ENCODE results near the gene DHRS11.
A peak's percentile ranks its signal among the peaks of the same experiment; 100 is the strongest.

The DHRS11 gene

GRCh38 chr17:36611345-36612072 lies 19.8 kb downstream of the DHRS11 start:
- no peak for TF ChIP-seq TCF4 (CRISPR knock-in tag; IDR thresholded peaks at IDR 0.05; ENCODE audit: borderline replicate concordance)
- no peak for TF ChIP-seq TOX (CRISPR knock-in tag; IDR thresholded peaks at IDR 0.05; ENCODE audit: borderline replicate concordance)
- TF ChIP-seq ZNF565 (CRISPR knock-in tag; conservative IDR thresholded peaks at IDR 0.05; ENCODE audit: low read depth): no peak
- ATAC-seq: peak; percentile 86

- no peak for ATAC-seq
- TF ChIP-seq POU6F1 (CRISPR knock-in tag; IDR thresholded peaks at IDR 0.05; ENCODE audit: borderline replicate concordance, low read depth): no peak
- TF ChIP-seq TSHZ2 (CRISPR knock-in tag; IDR thresholded peaks at IDR 0.05): no peak
- no peak for TF ChIP-seq ZC3H10 (CRISPR knock-in tag; IDR thresholded peaks at IDR 0.05)
- TF ChIP-seq CSDC2 (CRISPR knock-in tag; IDR thresholded peaks at IDR 0.05): no peak
- TF ChIP-seq GLIS3 (CRISPR knock-in tag; IDR thresholded peaks at IDR 0.05): no peak
- TF ChIP-seq OSR1 (CRISPR knock-in tag; IDR thresholded peaks at IDR 0.05): no peak
- no peak for TF ChIP-seq BACH2 (CRISPR knock-in tag; IDR thresholded peaks at IDR 0.05; ENCODE audit: borderline replicate concordance)
- TF ChIP-seq ARNTL (CRISPR knock-in tag; IDR thresholded peaks at IDR 0.05; ENCODE audit: borderline replicate concordance, low read depth): no peak
- TF ChIP-seq SNAI2 (CRISPR knock-in tag; IDR thresholded peaks at IDR 0.05): no peak
- TF ChIP-seq TCF4 (CRISPR knock-in tag; IDR thresholded peaks at IDR 0.05; ENCODE audit: borderline replicate concordance): no peak
- TF ChIP-seq CSRNP3 (CRISPR knock-in tag; IDR thresholded peaks at IDR 0.05): no peak
- no peak for TF ChIP-seq ESRRG (CRISPR knock-in tag; IDR thresholded peaks at IDR 0.05)
- TF ChIP-seq ZFP30 (CRISPR knock-in tag; IDR thresholded peaks at IDR 0.05): no peak
Observed at GRCh38 chr17:36612323-36612722, 20.6 kb downstream of the DHRS11 start.

GRCh38 chr17:36613155-36613554 lies 21.5 kb downstream of the DHRS11 start:
- no peak for ATAC-seq
- TF ChIP-seq ZFP30 (CRISPR knock-in tag; IDR thresholded peaks at IDR 0.05) (no peak), POU6F1 (CRISPR knock-in tag; IDR thresholded peaks at IDR 0.05; ENCODE audit: borderline replicate concordance, low read depth) (no peak), ESRRG (CRISPR knock-in tag; IDR thresholded peaks at IDR 0.05) (no peak)

- TF ChIP-seq PATZ1 (CRISPR knock-in tag; IDR thresholded peaks at IDR 0.05; ENCODE audit: borderline replicate concordance) (no peak), ISL1 (CRISPR knock-in tag; IDR thresholded peaks at IDR 0.05) (no peak), OSR1 (CRISPR knock-in tag; IDR thresholded peaks at IDR 0.05) (no peak), ZNF70 (CRISPR knock-in tag; IDR thresholded peaks at IDR 0.05) (no peak), POU6F1 (CRISPR knock-in tag; IDR thresholded peaks at IDR 0.05; ENCODE audit: borderline replicate concordance, low read depth) (no peak), CSDC2 (CRISPR knock-in tag; IDR thresholded peaks at IDR 0.05) (no peak), ZFP30 (CRISPR knock-in tag; IDR thresholded peaks at IDR 0.05) (no peak), BACH2 (CRISPR knock-in tag; IDR thresholded peaks at IDR 0.05; ENCODE audit: borderline replicate concordance) (no peak), CSRNP3 (CRISPR knock-in tag; IDR thresholded peaks at IDR 0.05) (no peak), ZNF565 (CRISPR knock-in tag; conservative IDR thresholded peaks at IDR 0.05; ENCODE audit: low read depth) (no peak), RARB (CRISPR knock-in tag; IDR thresholded peaks at IDR 0.05) (no peak), ARNTL (CRISPR knock-in tag; IDR thresholded peaks at IDR 0.05; ENCODE audit: borderline replicate concordance, low read depth) (no peak), TCF4 (CRISPR knock-in tag; IDR thresholded peaks at IDR 0.05; ENCODE audit: borderline replicate concordance) (no peak), GLIS3 (CRISPR knock-in tag; IDR thresholded peaks at IDR 0.05) (no peak), PPARA (CRISPR knock-in tag; IDR thresholded peaks at IDR 0.05; ENCODE audit: borderline replicate concordance) (no peak), SNAI2 (CRISPR knock-in tag; IDR thresholded peaks at IDR 0.05) (no peak), ZC3H10 (CRISPR knock-in tag; IDR thresholded peaks at IDR 0.05) (no peak), ESRRG (CRISPR knock-in tag; IDR thresholded peaks at IDR 0.05) (no peak), ZNF8 (CRISPR knock-in tag; IDR thresholded peaks at IDR 0.05) (no peak)
- no peak for ATAC-seq
Observed at GRCh38 chr17:36614081-36614480, 22.4 kb downstream of the DHRS11 start.
